Ishikawa (cell line): ENCODE data around the gene AADACL4.

Experiments used
- CREB1 ChIP-seq: IDR thresholded peaks from 2 replicates; pipeline ENCODE4 v1.6.1; 2012; ENCODE audit warnings: low read depth
- EGR1 ChIP-seq: IDR thresholded peaks from 2 replicates; pipeline ENCODE4 v1.6.1; 2012
- EP300 ChIP-seq: IDR thresholded peaks from 2 replicates; pipeline ENCODE4 v1.6.1; 2012; ENCODE audit warnings: borderline replicate concordance
- FOXM1 ChIP-seq: IDR thresholded peaks from 2 replicates; pipeline ENCODE4 v1.6.1; 2012; ENCODE audit warnings: low read depth, borderline replicate concordance
- MAX ChIP-seq: IDR thresholded peaks from 2 replicates; pipeline ENCODE4 v1.6.1; 2012
- REST ChIP-seq: IDR thresholded peaks from 2 replicates; pipeline ENCODE4 v1.6.1; 2012; ENCODE audit warnings: low read depth, mild to moderate bottlenecking
- TAF1 ChIP-seq: IDR thresholded peaks from 2 replicates; pipeline ENCODE4 v1.6.1; 2012; ENCODE audit warnings: low read depth, mild to moderate bottlenecking
- TCF12 ChIP-seq: IDR thresholded peaks from 2 replicates; pipeline ENCODE4 v1.6.1; 2012; ENCODE audit warnings: low read depth
- TEAD4 ChIP-seq: IDR thresholded peaks from 2 replicates; pipeline ENCODE4 v1.6.1; 2012
- USF1 ChIP-seq: IDR thresholded peaks from 2 replicates; pipeline ENCODE4 v1.6.1; 2012
- YY1 ChIP-seq: IDR thresholded peaks from 2 replicates; pipeline ENCODE4 v1.6.1; 2012; ENCODE audit warnings: low read depth
- ZBTB7A ChIP-seq: IDR thresholded peaks from 2 replicates; pipeline ENCODE4 v1.6.1; 2012; ENCODE audit warnings: low read depth

- TF ChIP-seq ZBTB7A (no peak), FOXM1 (no peak), EGR1 (no peak), USF1 (no peak), EP300 (no peak), TCF12 (no peak), REST (no peak), TEAD4 (no peak), YY1 (no peak), TAF1 (no peak), CREB1 (no peak), MAX (no peak)
These were observed 12.8 kb upstream of the AADACL4 start for GRCh38 chr1:12630946-12631530.
